ENCODE data around the gene ARHGAP42. TPM values are rescaled to one million over a fixed set of nuclear protein-coding genes. Genes with fewer than 3 reads are reported as not detected.
A peak's percentile ranks its signal among the peaks of the same experiment; 100 is the strongest.

The ARHGAP42 gene
- total RNA-seq, 1 donor from 2014 or later = 33.2 TPM

GRCh38 chr11:100861212-100861611 lies 174.1 kb downstream of the ARHGAP42 start:
- H3K36me3 Mint-ChIP-seq (ENCODE audit: low read depth, unreplicated experiment) = peaks cover 2% of the 10 kb centered on the region
- no peaks in the 10 kb centered on the region for H3K27me3 ChIP-seq (ENCODE audit: insufficient read depth, low read length)
- no peaks in the 10 kb centered on the region for H3K79me2 ChIP-seq (ENCODE audit: insufficient read depth, low read length)
- no peak overlapping the region for H3K4me3 ChIP-seq (ENCODE audit: insufficient read depth, low read depth, low read length)
- H3K27me3 Mint-ChIP-seq (ENCODE audit: low read depth, unreplicated experiment) = no peaks in the 10 kb centered on the region
- no peak overlapping the region for H3K27ac Mint-ChIP-seq (ENCODE audit: unreplicated experiment)
- DNase-seq (ENCODE audit: low read depth) (no peak), FAIRE-seq (no peak)
- TF ChIP-seq, protein P1, sequence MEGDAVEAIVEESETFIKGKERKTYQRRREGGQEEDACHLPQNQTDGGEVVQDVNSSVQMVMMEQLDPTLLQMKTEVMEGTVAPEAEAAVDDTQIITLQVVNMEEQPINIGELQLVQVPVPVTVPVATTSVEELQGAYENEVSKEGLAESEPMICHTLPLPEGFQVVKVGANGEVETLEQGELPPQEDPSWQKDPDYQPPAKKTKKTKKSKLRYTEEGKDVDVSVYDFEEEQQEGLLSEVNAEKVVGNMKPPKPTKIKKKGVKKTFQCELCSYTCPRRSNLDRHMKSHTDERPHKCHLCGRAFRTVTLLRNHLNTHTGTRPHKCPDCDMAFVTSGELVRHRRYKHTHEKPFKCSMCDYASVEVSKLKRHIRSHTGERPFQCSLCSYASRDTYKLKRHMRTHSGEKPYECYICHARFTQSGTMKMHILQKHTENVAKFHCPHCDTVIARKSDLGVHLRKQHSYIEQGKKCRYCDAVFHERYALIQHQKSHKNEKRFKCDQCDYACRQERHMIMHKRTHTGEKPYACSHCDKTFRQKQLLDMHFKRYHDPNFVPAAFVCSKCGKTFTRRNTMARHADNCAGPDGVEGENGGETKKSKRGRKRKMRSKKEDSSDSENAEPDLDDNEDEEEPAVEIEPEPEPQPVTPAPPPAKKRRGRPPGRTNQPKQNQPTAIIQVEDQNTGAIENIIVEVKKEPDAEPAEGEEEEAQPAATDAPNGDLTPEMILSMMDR (IDR thresholded peaks at IDR 0.05; ENCODE audit: insufficient read depth, low read depth, low read length) = no peak
- TF ChIP-seq EZH2 (IDR thresholded peaks at IDR 0.05; ENCODE audit: insufficient read depth, low read length) = no peak
- no peak overlapping the region for H3K4me2 ChIP-seq (ENCODE audit: low read length)
- H3K4me1 Mint-ChIP-seq (ENCODE audit: low read depth, unreplicated experiment) = peaks cover 38% of the 10 kb centered on the region
- H3K9ac ChIP-seq (ENCODE audit: low read length) = no peak overlapping the region
- no peaks in the 10 kb centered on the region for H3K36me3 ChIP-seq (ENCODE audit: insufficient read depth, low read length)
- no peak overlapping the region for H2AFZ ChIP-seq (ENCODE audit: low read depth, low read length)
- H3K9me3 Mint-ChIP-seq (ENCODE audit: unreplicated experiment) = no peaks in the 10 kb centered on the region
- H3K4me1 ChIP-seq (ENCODE audit: insufficient read depth, low read length) = peaks cover 5% of the 10 kb centered on the region
- H3K27ac ChIP-seq (ENCODE audit: low read depth, low read length) = no peak overlapping the region
- no peaks in the 10 kb centered on the region for H4K20me1 ChIP-seq (ENCODE audit: insufficient read depth, low read length)
- H3K9me3 ChIP-seq (ENCODE audit: insufficient read depth, low read depth, low read length) = no peaks in the 10 kb centered on the region
- no peak overlapping the region for H3K4me3 Mint-ChIP-seq (ENCODE audit: unreplicated experiment)

DNA sequence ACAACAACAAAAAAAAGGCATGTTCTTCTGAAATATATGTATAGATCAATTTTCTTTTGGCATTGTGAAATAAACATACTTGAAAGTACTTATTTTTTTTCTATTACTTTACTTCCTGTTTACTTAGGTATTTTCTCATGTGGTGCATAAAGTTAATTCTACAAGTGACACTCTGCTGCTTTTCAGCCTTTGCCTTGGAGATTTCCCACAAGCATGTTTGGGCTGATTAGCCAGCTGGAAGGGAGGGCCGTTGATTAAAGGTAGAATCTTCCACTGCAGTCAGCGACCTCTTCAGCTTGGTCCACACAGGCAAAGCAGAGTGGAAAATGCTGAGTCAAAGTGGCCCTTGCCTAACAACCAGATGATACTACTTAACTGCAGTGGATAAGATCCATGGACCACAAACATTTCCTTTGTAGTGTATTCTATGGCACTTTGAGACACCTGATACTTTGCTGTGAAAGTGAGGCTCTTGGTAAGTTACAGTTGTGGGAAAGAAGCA lies 176.0 kb downstream of the ARHGAP42 start:
- no peak overlapping the region for H3K4me3 ChIP-seq (ENCODE audit: insufficient read depth, low read depth, low read length)
- DNase-seq (ENCODE audit: low read depth) (peak; percentile 99), FAIRE-seq (peak; percentile 77)
- Mint-ChIP-seq H3K9me3 (ENCODE audit: unreplicated experiment) (no peaks in the 10 kb centered on the region), H3K4me1 (ENCODE audit: low read depth, unreplicated experiment) (peaks cover 28% of the 10 kb centered on the region), H3K36me3 (ENCODE audit: low read depth, unreplicated experiment) (peaks cover 5% of the 10 kb centered on the region), H3K4me3 (ENCODE audit: unreplicated experiment) (no peak overlapping the region), H3K27ac (ENCODE audit: unreplicated experiment) (peak overlapping the region; percentile 34), H3K27me3 (ENCODE audit: low read depth, unreplicated experiment) (no peaks in the 10 kb centered on the region)
- H3K9ac ChIP-seq (ENCODE audit: low read length) = no peak overlapping the region
- H3K27ac ChIP-seq (ENCODE audit: low read depth, low read length) = peak overlapping the region; percentile 14
- no peaks in the 10 kb centered on the region for H3K79me2 ChIP-seq (ENCODE audit: insufficient read depth, low read length)
- H4K20me1 ChIP-seq (ENCODE audit: insufficient read depth, low read length) = no peaks in the 10 kb centered on the region
- peaks cover 5% of the 10 kb centered on the region for H3K4me1 ChIP-seq (ENCODE audit: insufficient read depth, low read length)
- no peaks in the 10 kb centered on the region for H3K9me3 ChIP-seq (ENCODE audit: insufficient read depth, low read depth, low read length)
- H3K27me3 ChIP-seq (ENCODE audit: insufficient read depth, low read length) = no peaks in the 10 kb centered on the region
- TF ChIP-seq EZH2 (IDR thresholded peaks at IDR 0.05; ENCODE audit: insufficient read depth, low read length) = no peak
- TF ChIP-seq, protein P1 (IDR thresholded peaks at IDR 0.05; ENCODE audit: insufficient read depth, low read depth, low read length) = no peak
- H2AFZ ChIP-seq (ENCODE audit: low read depth, low read length) = no peak overlapping the region
- H3K4me2 ChIP-seq (ENCODE audit: low read length) = peak overlapping the region; percentile 14
- no peaks in the 10 kb centered on the region for H3K36me3 ChIP-seq (ENCODE audit: insufficient read depth, low read length)

- H3K4me1 Mint-ChIP-seq (ENCODE audit: low read depth, unreplicated experiment) = peaks cover 29% of the 10 kb centered on the region
- no peak for DNase-seq (ENCODE audit: low read depth)
- no peaks in the 10 kb centered on the region for H3K27me3 Mint-ChIP-seq (ENCODE audit: low read depth, unreplicated experiment)
- H3K9me3 ChIP-seq (ENCODE audit: insufficient read depth, low read depth, low read length) = no peaks in the 10 kb centered on the region
- no peak overlapping the region for H3K4me3 ChIP-seq (ENCODE audit: insufficient read depth, low read depth, low read length)
- no peak overlapping the region for H3K27ac Mint-ChIP-seq (ENCODE audit: unreplicated experiment)
- no peak overlapping the region for H3K4me2 ChIP-seq (ENCODE audit: low read length)
- no peak overlapping the region for H3K4me3 Mint-ChIP-seq (ENCODE audit: unreplicated experiment)
- no peaks in the 10 kb centered on the region for H3K9me3 Mint-ChIP-seq (ENCODE audit: unreplicated experiment)
- peaks cover 5% of the 10 kb centered on the region for H3K4me1 ChIP-seq (ENCODE audit: insufficient read depth, low read length)
- no peak overlapping the region for H2AFZ ChIP-seq (ENCODE audit: low read depth, low read length)
- peaks cover 5% of the 10 kb centered on the region for H3K36me3 Mint-ChIP-seq (ENCODE audit: low read depth, unreplicated experiment)
- no peaks in the 10 kb centered on the region for H4K20me1 ChIP-seq (ENCODE audit: insufficient read depth, low read length)
- FAIRE-seq = peak; percentile 45
- H3K79me2 ChIP-seq (ENCODE audit: insufficient read depth, low read length) = no peaks in the 10 kb centered on the region
- no peaks in the 10 kb centered on the region for H3K36me3 ChIP-seq (ENCODE audit: insufficient read depth, low read length)
- H3K27ac ChIP-seq (ENCODE audit: low read depth, low read length) = no peak overlapping the region
- TF ChIP-seq, protein P1 (IDR thresholded peaks at IDR 0.05; ENCODE audit: insufficient read depth, low read depth, low read length) = no peak
- TF ChIP-seq EZH2 (IDR thresholded peaks at IDR 0.05; ENCODE audit: insufficient read depth, low read length) = no peak
- no peak overlapping the region for H3K9ac ChIP-seq (ENCODE audit: low read length)
- no peaks in the 10 kb centered on the region for H3K27me3 ChIP-seq (ENCODE audit: insufficient read depth, low read length)
These were observed 178.5 kb downstream of the ARHGAP42 start for GRCh38 chr11:100865443-100866065.
